OCI-LY7 (cell line): Measurements from ENCODE around the gene ACER3.

Experiments used
- EZH2phosphoT487 ChIP-seq: fragments of 200-600 bp; sonication (generic); IDR thresholded peaks from 2 replicates; pipeline ENCODE4 v1.6.1; 2018; ENCODE audit warnings: low read depth, borderline replicate concordance, mild to moderate bottlenecking, mixed run types, antibody characterized with exemption, low read length, moderate library complexity, mixed read lengths
- TF ChIP-seq, protein P1 (sequence below): fragments of 200-600 bp; sonication (generic); conservative IDR thresholded peaks from 2 replicates; pipeline ENCODE4 v1.5.1; 2014; ENCODE audit warnings: mild to moderate bottlenecking, antibody characterized with exemption, low read length, moderate library complexity, mixed read lengths

- TF ChIP-seq, protein P1, sequence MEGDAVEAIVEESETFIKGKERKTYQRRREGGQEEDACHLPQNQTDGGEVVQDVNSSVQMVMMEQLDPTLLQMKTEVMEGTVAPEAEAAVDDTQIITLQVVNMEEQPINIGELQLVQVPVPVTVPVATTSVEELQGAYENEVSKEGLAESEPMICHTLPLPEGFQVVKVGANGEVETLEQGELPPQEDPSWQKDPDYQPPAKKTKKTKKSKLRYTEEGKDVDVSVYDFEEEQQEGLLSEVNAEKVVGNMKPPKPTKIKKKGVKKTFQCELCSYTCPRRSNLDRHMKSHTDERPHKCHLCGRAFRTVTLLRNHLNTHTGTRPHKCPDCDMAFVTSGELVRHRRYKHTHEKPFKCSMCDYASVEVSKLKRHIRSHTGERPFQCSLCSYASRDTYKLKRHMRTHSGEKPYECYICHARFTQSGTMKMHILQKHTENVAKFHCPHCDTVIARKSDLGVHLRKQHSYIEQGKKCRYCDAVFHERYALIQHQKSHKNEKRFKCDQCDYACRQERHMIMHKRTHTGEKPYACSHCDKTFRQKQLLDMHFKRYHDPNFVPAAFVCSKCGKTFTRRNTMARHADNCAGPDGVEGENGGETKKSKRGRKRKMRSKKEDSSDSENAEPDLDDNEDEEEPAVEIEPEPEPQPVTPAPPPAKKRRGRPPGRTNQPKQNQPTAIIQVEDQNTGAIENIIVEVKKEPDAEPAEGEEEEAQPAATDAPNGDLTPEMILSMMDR = no peak
- no peak for TF ChIP-seq EZH2phosphoT487
These were observed 192.7 kb downstream of the ACER3 start for GRCh38 chr11:77053217-77054015.
